Neuron (in vitro differentiated cells): ENCODE results near the gene DCP1A.
"Not testable (repeated sequence)": the region's sequence is repeated elsewhere in the genome, so short reads cannot be mapped to it uniquely, and the experiment has no call there.

Experiments used
- H2AFZ ChIP-seq: one replicate; pipeline ENCODE4 v1.6.1; 2013; ENCODE audit warnings: low read depth, mild to moderate bottlenecking, inconsistent platforms, low read length, moderate library complexity
- H3K27me3 ChIP-seq: one replicate; pipeline ENCODE4 v1.6.1; 2013; ENCODE audit warnings: low read length; ENCODE audit not compliant: insufficient read depth
- H3K36me3 ChIP-seq: one replicate; pipeline ENCODE4 v1.6.1; 2013; ENCODE audit warnings: low read length; ENCODE audit not compliant: insufficient read depth
- H3K4me1 ChIP-seq: one replicate; pipeline ENCODE4 v1.6.1; 2013; ENCODE audit warnings: low read length; ENCODE audit not compliant: insufficient read depth
- H3K4me3 ChIP-seq: 2 replicates; pipeline ENCODE4 v1.5.1; 2013; ENCODE audit warnings: mild to moderate bottlenecking, low read length, moderate library complexity
- H3K9me3 ChIP-seq: one replicate; pipeline ENCODE4 v1.6.1; 2013; ENCODE audit warnings: low read length

The DCP1A gene

GRCh38 chr3:53273146-53273670 lies 74.1 kb downstream of the DCP1A start:
- Histone ChIP-seq H3K4me1 (peaks cover 11% of the 10 kb centered on the region), H3K4me3 (no peak overlapping the region), H3K36me3 (no peaks in the 10 kb centered on the region), H3K27me3 (no peaks in the 10 kb centered on the region), H3K9me3 (no peaks in the 10 kb centered on the region), H2AFZ (no peak overlapping the region)

- H3K4me1 ChIP-seq = peaks cover 11% of the 10 kb centered on the region
- H3K36me3 ChIP-seq = no peaks in the 10 kb centered on the region
- H2AFZ ChIP-seq = peak overlapping the region; percentile 88
- H3K9me3 ChIP-seq = no peaks in the 10 kb centered on the region
- no peaks in the 10 kb centered on the region for H3K27me3 ChIP-seq
- peak overlapping the region; percentile 9 for H3K4me3 ChIP-seq
Measured at GRCh38 chr3:53269888-53270880, 77.2 kb downstream of the DCP1A start.

- H3K4me3 ChIP-seq, H2AFZ ChIP-seq, H3K27me3 ChIP-seq, H3K36me3 ChIP-seq, H3K9me3 ChIP-seq: not testable (repeated sequence)
- H3K4me1 ChIP-seq = peaks cover 11% of the 10 kb centered on the region
Measured at GRCh38 chr3:53269193-53269592, 78.2 kb downstream of the DCP1A start.

GRCh38 chr3:53267766-53268165 lies 79.6 kb downstream of the DCP1A start:
- H3K36me3 ChIP-seq = no peaks in the 10 kb centered on the region
- no peaks in the 10 kb centered on the region for H3K27me3 ChIP-seq
- H3K4me1 ChIP-seq = peaks cover 11% of the 10 kb centered on the region
- H3K4me3 ChIP-seq = no peak overlapping the region
- no peaks in the 10 kb centered on the region for H3K9me3 ChIP-seq
- no peak overlapping the region for H2AFZ ChIP-seq

GRCh38 chr3:53264718-53265117 lies 82.6 kb downstream of the DCP1A start:
- Histone ChIP-seq H3K4me1 (peaks cover 8% of the 10 kb centered on the region), H3K4me3 (no peak overlapping the region), H3K9me3 (no peaks in the 10 kb centered on the region), H3K27me3 (no peaks in the 10 kb centered on the region), H2AFZ (no peak overlapping the region), H3K36me3 (no peaks in the 10 kb centered on the region)

GRCh38 chr3:53263907-53264306 lies 83.4 kb downstream of the DCP1A start:
- Histone ChIP-seq H3K27me3 (no peaks in the 10 kb centered on the region), H3K4me3 (no peak overlapping the region), H2AFZ (no peak overlapping the region), H3K9me3 (no peaks in the 10 kb centered on the region), H3K4me1 (peaks cover 14% of the 10 kb centered on the region), H3K36me3 (no peaks in the 10 kb centered on the region)

GRCh38 chr3:53261712-53262111 lies 85.6 kb downstream of the DCP1A start:
- Histone ChIP-seq H3K9me3 (no peaks in the 10 kb centered on the region), H3K4me3 (no peak overlapping the region), H2AFZ (no peak overlapping the region), H3K4me1 (peaks cover 23% of the 10 kb centered on the region), H3K27me3 (no peaks in the 10 kb centered on the region), H3K36me3 (no peaks in the 10 kb centered on the region)

GRCh38 chr3:53260286-53260785 lies 87.0 kb downstream of the DCP1A start:
- Histone ChIP-seq H3K36me3 (no peaks in the 10 kb centered on the region), H3K9me3 (no peaks in the 10 kb centered on the region), H3K4me3 (no peak overlapping the region), H3K4me1 (peaks cover 23% of the 10 kb centered on the region), H2AFZ (no peak overlapping the region), H3K27me3 (no peaks in the 10 kb centered on the region)

- H2AFZ ChIP-seq = no peak overlapping the region
- H3K36me3 ChIP-seq = no peaks in the 10 kb centered on the region
- H3K9me3 ChIP-seq = no peaks in the 10 kb centered on the region
- no peaks in the 10 kb centered on the region for H3K27me3 ChIP-seq
- peaks cover 25% of the 10 kb centered on the region for H3K4me1 ChIP-seq
- H3K4me3 ChIP-seq = no peak overlapping the region
Measured at GRCh38 chr3:53259427-53260259, 87.7 kb downstream of the DCP1A start.

- H3K4me3 ChIP-seq = no peak overlapping the region
- no peaks in the 10 kb centered on the region for H3K36me3 ChIP-seq
- H3K4me1 ChIP-seq = peaks cover 33% of the 10 kb centered on the region
- no peaks in the 10 kb centered on the region for H3K27me3 ChIP-seq
- no peaks in the 10 kb centered on the region for H3K9me3 ChIP-seq
- H2AFZ ChIP-seq = peak overlapping the region; percentile 6
Measured at GRCh38 chr3:53258600-53259426, 88.5 kb downstream of the DCP1A start.

GRCh38 chr3:53257465-53257864 lies 89.9 kb downstream of the DCP1A start:
- H3K36me3 ChIP-seq = no peaks in the 10 kb centered on the region
- H2AFZ ChIP-seq = no peak overlapping the region
- peaks cover 34% of the 10 kb centered on the region for H3K4me1 ChIP-seq
- H3K27me3 ChIP-seq = no peaks in the 10 kb centered on the region
- H3K9me3 ChIP-seq = no peaks in the 10 kb centered on the region
- H3K4me3 ChIP-seq = no peak overlapping the region

- no peak overlapping the region for H3K4me3 ChIP-seq
- peaks cover 33% of the 10 kb centered on the region for H3K4me1 ChIP-seq
- no peaks in the 10 kb centered on the region for H3K36me3 ChIP-seq
- H3K27me3 ChIP-seq = no peaks in the 10 kb centered on the region
- no peaks in the 10 kb centered on the region for H3K9me3 ChIP-seq
- H2AFZ ChIP-seq = no peak overlapping the region
Measured at GRCh38 chr3:53256704-53257055, 90.7 kb downstream of the DCP1A start.
